GM12878 (cell line): ENCODE data around the gene CHCHD1. TPM values are rescaled to one million over a fixed set of nuclear protein-coding genes. Genes with fewer than 3 reads are reported as not detected.

Source experiments
- CEBPB ChIP-seq, 2 experiments: fragments of 150-350 bp in 1 of 2; IDR thresholded peaks; 2 replicates each; pipeline ENCODE4 v1.6.1; 2012 to 2014; ENCODE audit warnings: low read depth in 2 of 2, low read length in 2 of 2, borderline replicate concordance in 1 of 2, inconsistent platforms in 1 of 2
- CREB1 ChIP-seq: IDR thresholded peaks from 2 replicates; pipeline ENCODE4 v1.6.1; 2012; ENCODE audit warnings: low read depth, mild to moderate bottlenecking, inconsistent platforms
- CTCF ChIP-seq, 3 experiments: IDR thresholded peaks in 2 of 3; conservative IDR thresholded peaks in 1 of 3; 2 replicates each; pipeline ENCODE4 v1.5.1; 2011; ENCODE audit warnings: low read depth in 3 of 3, low read length in 3 of 3, mild to moderate bottlenecking in 3 of 3, control low read depth in 2 of 3, moderate library complexity in 2 of 3, inconsistent platforms in 1 of 3, mixed read lengths in 1 of 3; ENCODE audit not compliant: control insufficient read depth in 2 of 3, insufficient read depth in 1 of 3; ENCODE audit errors: extremely low read depth in 1 of 3
- IRF3 ChIP-seq: fragments of 450-650 bp; IDR thresholded peaks from 2 replicates; pipeline ENCODE4 v1.6.1; 2014; ENCODE audit warnings: mild to moderate bottlenecking
- IRF5 ChIP-seq: fragments of 450-650 bp; IDR thresholded peaks from 2 replicates; pipeline ENCODE4 v1.6.1; 2017; ENCODE audit warnings: borderline replicate concordance
- JUND ChIP-seq: IDR thresholded peaks from 2 replicates; pipeline ENCODE4 v1.6.1; 2012; ENCODE audit warnings: low read depth, mild to moderate bottlenecking, low read length, improper control_type of control experiment, moderate library complexity
- MAX ChIP-seq: IDR thresholded peaks from 2 replicates; pipeline ENCODE4 v1.6.1; 2012; ENCODE audit warnings: low read depth, low read length, improper control_type of control experiment
- MLLT1 ChIP-seq: fragments of 450-650 bp; IDR thresholded peaks from 2 replicates; pipeline ENCODE4 v1.6.1; 2016; ENCODE audit warnings: mild to moderate bottlenecking
- MTA2 ChIP-seq: fragments of 450-650 bp; IDR thresholded peaks from 2 replicates; pipeline ENCODE4 v1.6.1; 2016; ENCODE audit warnings: low read depth, mild to moderate bottlenecking, moderate library complexity
- NFIC ChIP-seq: IDR thresholded peaks from 2 replicates; pipeline ENCODE4 v1.6.1; 2012; ENCODE audit warnings: low read depth, mild to moderate bottlenecking, inconsistent platforms, low read length, moderate library complexity
- PKNOX1 ChIP-seq: fragments of 450-650 bp; IDR thresholded peaks from 2 replicates; pipeline ENCODE4 v1.6.1; 2016; ENCODE audit warnings: mild to moderate bottlenecking
- RBBP5 ChIP-seq: fragments of 200-600 bp; sonication (generic); conservative IDR thresholded peaks from 2 replicates; pipeline ENCODE4 v1.6.1; 2016
- RCOR1 ChIP-seq: conservative IDR thresholded peaks from 2 replicates; pipeline ENCODE4 v1.6.1; 2012; ENCODE audit warnings: low read depth, low read length, improper control_type of control experiment
- SP1 ChIP-seq: IDR thresholded peaks from one replicate; pipeline ENCODE4 v1.6.1; 2011; ENCODE audit warnings: low read depth, low read length
- SPI1 ChIP-seq: IDR thresholded peaks from 2 replicates; pipeline ENCODE4 v1.6.1; 2011; ENCODE audit warnings: low read depth, mild to moderate bottlenecking, low read length, moderate library complexity, borderline replicate concordance; ENCODE audit not compliant: insufficient read depth
- SREBF2 ChIP-seq: IDR thresholded peaks from 2 replicates; pipeline ENCODE4 v1.6.1; 2012; ENCODE audit warnings: mild to moderate bottlenecking, low read length
- TBL1XR1 ChIP-seq: IDR thresholded peaks from 2 replicates; pipeline ENCODE4 v1.6.1; 2012; ENCODE audit warnings: low read depth, low read length, improper control_type of control experiment
- YY1 ChIP-seq: IDR thresholded peaks from 2 replicates; pipeline ENCODE4 v1.6.1; 2011; ENCODE audit warnings: low read depth, mild to moderate bottlenecking, low read length
- ZBTB33 ChIP-seq: fragments of 450-650 bp; IDR thresholded peaks from 2 replicates; pipeline ENCODE4 v1.6.1; 2017; ENCODE audit warnings: mild to moderate bottlenecking
- ZNF217 ChIP-seq: fragments of 450-650 bp; IDR thresholded peaks from 2 replicates; pipeline ENCODE4 v1.6.1; 2017; ENCODE audit warnings: antibody characterized with exemption, mild to moderate bottlenecking
- polyA plus RNA-seq, 11 experiments: library from polyadenylated mRNA; depleted of rRNA in 4 of 11; unstranded in 6 of 11; stranded (reverse) in 5 of 11; fragments of >200 nt; fragmentation: Nextera tagmentation in 4 of 11; fragmentation: Illumina TruSeq in 1 of 11; extraction: Ambion mirVana in 4 of 11; extraction: Trizol in 1 of 11; gene quantifications; 1 replicate in 1 of 11; 2 replicates in 10 of 11; pipeline versions ENCODE4 v1.2.1 to v1.2.3, GENCODE V29; 2011 to 2016; ENCODE audit warnings: inconsistent platforms in 2 of 11, missing spikeins in 2 of 11, low read depth in 1 of 11
- total RNA-seq, 4 experiments: library from RNA; depleted of rRNA in 3 of 4; stranded (reverse); fragments of >200 nt in 3 of 4; fragmentation: Illumina TruSeq in 1 of 4; extraction: Trizol in 1 of 4; gene quantifications; 2 replicates each; pipeline versions ENCODE4 v1.2.1 to v1.2.3, GENCODE V29; 2013 to 2021

The CHCHD1 gene
- total and polyA plus RNA-seq, 10 of the 15 experiments (the other 5 are each of a cell fraction or from before 2014, with no cell fraction given), result 35.0 to 132 (median 70.0) TPM

GRCh38 chr10:73785211-73785720, 3.4 kb downstream of the CHCHD1 start, which contains the start of gene ZSWIM8 (continued):
- no peak for TF ChIP-seq ZBTB33
- 0 out of 2 replicates have a peak, but pooled peaks have one; percentile 26 for TF ChIP-seq MTA2
- no peak for TF ChIP-seq CEBPB (IDR thresholded peaks at IDR 0.05; ENCODE audit: borderline replicate concordance in 1 of 2, low read depth in 2 of 2, low read length in 2 of 2)
- TF ChIP-seq IRF3, result no peak
- TF ChIP-seq ZNF217, result no peak
- peak; percentile 39; the same call in 1 of the 2 replicates for TF ChIP-seq SREBF2
- TF ChIP-seq JUND, result no peak
- TF ChIP-seq CREB1, result peak; percentile 67; the same call in 1 of the 2 replicates
- TF ChIP-seq RCOR1, result no peak
- TF ChIP-seq PKNOX1, result peak; percentile 59; the same call in 1 of the 2 replicates
- peak; percentile 70 for TF ChIP-seq MLLT1
- TF ChIP-seq NFIC, result no peak; the same call in 1 of the 2 replicates
- TF ChIP-seq RBBP5, result no peak; the same call in 1 of the 2 replicates
- no peak for TF ChIP-seq IRF5
- peak; percentile 82 for TF ChIP-seq SP1
- no peak for TF ChIP-seq MAX
- peak; percentile 57 for TF ChIP-seq SPI1
- TF ChIP-seq YY1, result peak; percentile 94
- no peak for TF ChIP-seq TBL1XR1
- TF ChIP-seq CTCF (IDR thresholded peaks at IDR 0.05 in 2 of 3, conservative IDR thresholded peaks at IDR 0.05 in 1 of 3; ENCODE audit: control insufficient read depth in 2 of 3, extremely low read depth in 1 of 3, insufficient read depth in 1 of 3, low read depth in 3 of 3, low read length in 3 of 3), result no peak
